GM12875 (cell line): Measurements from ENCODE around the gene FBXL7.

Source experiments
- H3K4me3 ChIP-seq: one replicate; pipeline ENCODE4 v1.5.1; 2011; ENCODE audit warnings: low read depth, low read length, control low read depth
- CTCF ChIP-seq: IDR thresholded peaks from 2 replicates; pipeline ENCODE4 v1.5.1; 2011; ENCODE audit warnings: low read depth, mild to moderate bottlenecking, control low read depth, inconsistent platforms, low read length, moderate library complexity, borderline replicate concordance; ENCODE audit not compliant: insufficient read depth

The FBXL7 gene

GRCh38 chr5:15731699-15732098, 231.7 kb downstream of the FBXL7 start:
- TF ChIP-seq CTCF, result no peak
- no peak overlapping the region for H3K4me3 ChIP-seq

- H3K4me3 ChIP-seq, result no peak overlapping the region
- TF ChIP-seq CTCF, result no peak
Measured at GRCh38 chr5:15734058-15734457, 234.1 kb downstream of the FBXL7 start.

- no peak overlapping the region for H3K4me3 ChIP-seq
Measured at GRCh38 chr5:15737036-15737821, 237.2 kb downstream of the FBXL7 start.

GRCh38 chr5:15737871-15738664, 238.1 kb downstream of the FBXL7 start:
- no peak overlapping the region for H3K4me3 ChIP-seq
- no peak for TF ChIP-seq CTCF

More at GRCh38 chr5:15737036-15737821, 237.2 kb downstream of the FBXL7 start:
- TF ChIP-seq CTCF, result no peak

- no peak for TF ChIP-seq CTCF
- H3K4me3 ChIP-seq, result no peak overlapping the region
Measured at GRCh38 chr5:15740383-15740782, 240.4 kb downstream of the FBXL7 start.

- TF ChIP-seq CTCF, result no peak
- H3K4me3 ChIP-seq, result no peak overlapping the region
Measured at GRCh38 chr5:15741591-15741990, 241.6 kb downstream of the FBXL7 start.
